CD4-positive, alpha-beta T cell treated with Interleukin-15 for 1 hour (primary cell): ENCODE measurements around the gene CLDN15.

Experiments
- DNase-seq: peaks from one replicate; pipeline ENCODE4 v3.0.0-alpha.2; 2020

Gene CLDN15

DNA sequence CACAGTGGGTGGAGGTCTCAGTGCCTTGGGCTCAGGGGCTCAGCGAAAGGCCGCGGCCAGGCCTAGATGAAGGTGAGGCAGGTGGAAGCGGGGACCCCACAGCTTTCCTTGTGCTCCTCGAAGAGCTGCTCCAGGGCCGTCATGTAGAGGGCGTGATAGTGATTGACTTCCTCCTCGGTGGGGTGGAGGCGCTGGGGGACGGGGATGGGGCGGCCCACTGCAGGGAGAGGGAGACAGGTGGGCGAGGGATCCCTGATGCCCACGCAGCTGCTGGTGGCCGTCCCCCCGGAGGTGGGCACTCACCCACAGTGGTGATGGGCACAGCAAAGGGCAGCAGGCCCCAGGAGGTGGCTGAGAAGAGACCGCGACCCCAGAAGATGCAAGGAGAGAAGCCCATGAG, 41.7 kb downstream of the CLDN15 start:
- no peak for DNase-seq

DNA sequence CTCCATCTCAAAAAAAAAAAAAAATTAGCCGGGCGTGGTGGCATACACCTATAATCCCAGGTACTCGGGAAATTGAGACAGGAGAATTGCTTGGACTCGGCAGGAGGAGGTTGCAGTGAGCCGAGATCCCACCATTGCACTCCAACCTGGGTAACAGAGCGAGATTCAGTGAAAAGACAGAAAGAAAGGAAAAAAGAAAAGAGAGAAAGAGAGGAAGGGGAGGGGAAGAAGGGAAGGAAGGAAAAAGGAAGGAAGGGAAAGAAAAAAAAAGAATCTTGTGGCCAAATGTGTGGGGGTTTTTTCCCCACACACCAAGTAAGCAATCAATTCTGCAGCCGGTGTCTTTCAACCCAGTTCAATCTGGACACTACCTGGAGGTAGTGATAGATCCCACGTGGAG, 48.5 kb downstream of the CLDN15 start:
- DNase-seq, result no peak

DNA sequence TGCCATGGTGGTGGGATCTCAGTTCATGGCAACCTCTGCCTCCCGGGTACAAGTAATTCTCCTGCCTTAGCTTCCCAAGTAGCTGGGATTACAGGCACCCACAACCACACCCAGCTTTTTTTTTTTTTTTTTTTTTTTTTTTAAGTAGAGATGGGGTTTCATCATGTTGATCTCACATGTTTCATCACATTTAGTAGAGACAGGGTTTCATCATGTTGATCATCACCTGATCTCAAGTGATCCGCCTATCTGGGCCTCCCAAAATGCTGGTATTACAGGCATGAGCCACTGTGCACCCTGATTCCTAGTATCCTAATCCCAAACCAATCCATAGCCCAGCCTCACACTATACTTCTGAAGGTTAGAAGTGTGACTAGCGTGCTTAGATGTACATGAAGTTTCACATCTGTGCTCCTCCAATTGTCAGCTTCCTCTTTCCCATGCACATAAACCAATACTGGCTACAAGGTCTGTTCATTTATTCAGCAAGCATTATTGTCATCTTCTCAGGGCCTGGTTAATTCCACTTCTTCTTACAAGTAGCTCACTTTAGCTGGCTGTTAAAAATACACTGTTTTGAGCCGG, 50.7 kb downstream of the CLDN15 start:
- no peak for DNase-seq

DNA sequence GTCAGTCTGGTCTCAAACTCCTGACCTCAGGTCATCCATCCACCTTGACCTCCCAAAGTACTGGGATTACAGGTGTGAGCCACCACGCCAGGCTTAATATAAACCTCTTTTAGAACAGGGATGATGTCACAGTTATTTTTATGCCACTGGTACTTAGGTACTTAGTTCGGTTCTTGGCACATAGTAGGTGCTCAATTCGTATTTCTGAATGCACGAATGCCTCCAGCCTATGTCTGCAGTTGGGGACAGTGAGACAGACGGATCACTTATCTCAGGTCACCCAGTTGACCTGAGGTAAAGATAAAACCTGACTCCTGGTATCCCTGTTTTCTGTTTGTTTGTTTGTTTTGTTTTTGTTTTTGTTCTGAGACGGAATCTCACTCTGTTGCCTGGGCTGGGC, 51.4 kb downstream of the CLDN15 start:
- DNase-seq, result no peak

DNA sequence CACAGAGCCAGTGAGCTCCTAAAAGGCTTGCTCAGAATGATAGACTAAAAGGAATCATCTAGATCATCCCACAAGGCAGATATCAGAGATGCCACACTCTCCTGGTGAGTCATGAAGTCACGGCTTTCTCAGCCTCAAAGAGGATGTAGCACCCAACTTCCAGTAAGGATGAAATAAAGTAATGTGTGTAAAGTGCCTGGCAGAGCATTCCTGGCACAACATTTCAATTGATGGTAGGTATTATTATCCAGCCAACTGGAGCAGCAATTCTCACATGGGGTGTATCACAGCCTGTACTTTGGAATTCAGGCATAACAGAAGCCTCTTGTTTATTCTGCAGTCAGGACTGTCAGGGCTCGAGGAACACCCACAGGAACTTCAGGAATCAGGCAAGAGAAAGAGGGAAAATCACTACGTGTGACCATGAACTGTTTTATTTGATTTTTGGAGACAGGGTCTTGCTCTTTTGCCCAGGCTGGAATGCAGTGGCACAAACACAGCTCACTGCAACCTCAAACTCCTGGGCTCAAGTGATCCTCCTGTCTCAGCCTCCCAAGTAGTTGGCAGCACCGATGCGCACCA, 52.3 kb downstream of the CLDN15 start:
- DNase-seq, result no peak
